ENCODE data around the gene SLC9A8. TPM values are rescaled to one million over a fixed set of nuclear protein-coding genes. Genes with fewer than 3 reads are reported as not detected.

The SLC9A8 gene
- total and polyA plus RNA-seq, 2 of the 8 experiments (the other 6 are each of a cell fraction or from before 2014, with no cell fraction given): 3.2 to 6.2 TPM

DNA sequence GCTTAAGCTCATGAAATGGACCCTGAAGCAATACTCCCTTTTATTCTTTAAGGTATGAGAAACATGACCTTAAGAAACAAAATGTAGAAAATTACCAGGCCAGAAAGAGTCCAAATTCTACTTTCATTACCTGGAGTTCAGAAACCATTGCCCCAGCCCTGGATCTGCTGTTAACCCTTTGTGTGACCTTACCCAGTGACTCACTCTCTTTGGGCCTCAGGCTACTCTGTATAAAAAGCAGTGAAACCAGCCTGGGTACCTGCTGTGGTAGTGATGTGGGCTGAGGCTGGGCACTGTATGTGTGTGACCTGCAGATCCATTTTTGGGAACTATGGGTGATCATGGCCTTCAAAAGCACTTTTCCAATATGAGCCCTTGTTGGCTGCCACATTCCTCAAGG is 47.2 kb downstream of the SLC9A8 start:
- no peak overlapping the region for H3K14ac ChIP-seq (ENCODE audit: insufficient read length)
- CTCF ChIA-PET (ENCODE audit: partially characterized antibody): interaction anchor here (0.6 to 2.3 kb wide), 7 partner anchors 8 to 251 kb away, joined by 3 to 8 read pairs (median 4); no protein-coding TSS in a partner anchor
- H3K4me2 ChIP-seq (ENCODE audit: insufficient read depth in 1 of 2, low read depth in 2 of 2, low read length in 2 of 2): no peak overlapping the region
- TF ChIP-seq PHF8 (conservative IDR thresholded peaks at IDR 0.05; ENCODE audit: low read depth, low read length) (no peak), SIX5 (IDR thresholded peaks at IDR 0.05; ENCODE audit: low read depth, low read length) (no peak), CEBPB (IDR thresholded peaks at IDR 0.05; ENCODE audit: low read depth, low read length) (no peak), POLR2AphosphoS5 (IDR thresholded peaks at IDR 0.05; ENCODE audit: low read depth, low read length) (no peak), RNF2 (IDR thresholded peaks at IDR 0.05; ENCODE audit: borderline replicate concordance, low read depth, low read length, missing control alignments, poor library complexity, severe bottlenecking) (no peak), ASH2L (IDR thresholded peaks at IDR 0.05; ENCODE audit: low read length) (no peak), SIRT6 (IDR thresholded peaks at IDR 0.05; ENCODE audit: low read length) (no peak), HDAC2 (IDR thresholded peaks at IDR 0.05; ENCODE audit: borderline replicate concordance in 1 of 2, low read depth in 2 of 2, low read length in 2 of 2) (no peak), ZNF274 (IDR thresholded peaks at IDR 0.05; ENCODE audit: borderline replicate concordance, extremely low read depth, low read length) (no peak), POU5F1 (IDR thresholded peaks at IDR 0.05; ENCODE audit: low read depth, low read length) (no peak), TEAD4 (IDR thresholded peaks at IDR 0.05; ENCODE audit: low read depth, low read length) (no peak), RXRA (IDR thresholded peaks at IDR 0.05; ENCODE audit: insufficient read depth, low read depth, low read length) (no peak), SAP30 (IDR thresholded peaks at IDR 0.05; ENCODE audit: insufficient read depth, insufficient replicate concordance, low read length) (no peak), HDAC6 (IDR thresholded peaks at IDR 0.05; ENCODE audit: low read depth, low read length) (no peak)
- TF ChIP-seq, protein P1, sequence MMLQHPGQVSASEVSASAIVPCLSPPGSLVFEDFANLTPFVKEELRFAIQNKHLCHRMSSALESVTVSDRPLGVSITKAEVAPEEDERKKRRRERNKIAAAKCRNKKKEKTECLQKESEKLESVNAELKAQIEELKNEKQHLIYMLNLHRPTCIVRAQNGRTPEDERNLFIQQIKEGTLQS (IDR thresholded peaks at IDR 0.05; ENCODE audit: insufficient read depth, low read depth, low read length): no peak

More for the DNA sequence above, 47.2 kb downstream of the SLC9A8 start:
- no peaks in the 10 kb centered on the region for H3K27me3 ChIP-seq (replicated peaks in 1 of 4; ENCODE audit: control insufficient read depth in 3 of 4, extremely low read depth in 1 of 4, insufficient read depth in 3 of 4, low read length in 3 of 4)
- H3K23ac ChIP-seq (ENCODE audit: insufficient read length): no peak overlapping the region
- no peak overlapping the region for H2BK120ac ChIP-seq (replicated peaks; ENCODE audit: low read depth, low read length)
- DNase-seq (ENCODE audit: low read depth in 1 of 2, low spot score in 2 of 2) (no peak), FAIRE-seq (no peak)
- H3K9me3 ChIP-seq (ENCODE audit: insufficient read depth in 2 of 2, low read depth in 1 of 2, low read length in 1 of 2): no peaks in the 10 kb centered on the region
- H3K36me3 ChIP-seq (ENCODE audit: control insufficient read depth in 2 of 4, insufficient read depth in 4 of 4, low read length in 3 of 4): no peaks in the 10 kb centered on the region; a peak in 1 of 8 replicates
- no peak overlapping the region for H2AFZ ChIP-seq (ENCODE audit: low read length)
- no peak overlapping the region for H2BK12ac ChIP-seq (ENCODE audit: low read depth, low read length)
- POLR2A ChIA-PET (ENCODE audit: partially characterized antibody): interaction anchor here (0.7 kb wide), 1 partner anchor 15 kb away, joined by 3 read pairs; no protein-coding TSS in a partner anchor
- H3K4ac ChIP-seq (replicated peaks; ENCODE audit: insufficient read length, low read depth, low read length): no peak overlapping the region
- no peaks in the 10 kb centered on the region for H3K79me2 ChIP-seq (ENCODE audit: control insufficient read depth in 1 of 2, insufficient read depth in 2 of 2, low read length in 2 of 2)
- no peaks in the 10 kb centered on the region for H3K79me1 ChIP-seq (ENCODE audit: low read depth, low read length)
- no peak overlapping the region for H3K27ac ChIP-seq (ENCODE audit: low read depth, low read length)
- H3K18ac ChIP-seq (ENCODE audit: extremely low read depth, low read length): no peak overlapping the region
- no peaks in the 10 kb centered on the region for H4K20me1 ChIP-seq (replicated peaks in 1 of 2; ENCODE audit: control insufficient read depth in 1 of 2, insufficient read depth in 2 of 2, low read length in 2 of 2)
- H2BK20ac ChIP-seq (ENCODE audit: low read length): no peak overlapping the region
- no peak overlapping the region for H4K8ac ChIP-seq (ENCODE audit: extremely low read depth, insufficient read depth, low read length)
- no peak overlapping the region for H2AK5ac ChIP-seq (ENCODE audit: low read depth, low read length)
- H2BK15ac ChIP-seq (ENCODE audit: low read length): no peak overlapping the region
- H4K91ac ChIP-seq (replicated peaks; ENCODE audit: insufficient read length, low read length): no peak overlapping the region
- H3K4me3 ChIP-seq (ENCODE audit: extremely low read depth in 1 of 4, insufficient read depth in 2 of 4, low read depth in 3 of 4, low read length in 4 of 4): no peak overlapping the region
- no peaks in the 10 kb centered on the region for H3K23me2 ChIP-seq (ENCODE audit: low read depth, low read length)
- H3K9ac ChIP-seq (replicated peaks in 1 of 4; ENCODE audit: extremely low read depth in 1 of 4, low read depth in 3 of 4, low read length in 3 of 4): no peak overlapping the region
- H2BK5ac ChIP-seq (ENCODE audit: low read depth, low read length): no peak overlapping the region
- H3K56ac ChIP-seq (replicated peaks; ENCODE audit: insufficient read length, low read depth, low read length): no peak overlapping the region
- H3K4me1 ChIP-seq (replicated peaks in 1 of 4; ENCODE audit: control insufficient read depth in 3 of 4, insufficient read depth in 4 of 4, low read length in 3 of 4): no peaks in the 10 kb centered on the region
- no peak overlapping the region for H4K5ac ChIP-seq (ENCODE audit: insufficient read length, low read depth, low read length)

Measured in H1 (cell line).